HepG2 (cell line): ENCODE results near the gene TXNDC12. TPM values are rescaled to one million over a fixed set of nuclear protein-coding genes. Genes with fewer than 3 reads are reported as not detected.

Experiments used
- ATAC-seq: fragments of 200-7000 bp; cut with Tn5 transposase; 3 replicates; pipeline ENCODE4 v1.9.1; 2020; ENCODE audit warnings: mild to moderate bottlenecking, moderate library complexity
- BruUV-seq: library from RNA; stranded (reverse); fragments of 400-500 nt; replicated peaks from 2 replicates; lab custom pipeline; 2021; lab: Mats Ljungman, UMichigan
- CTCF ChIA-PET: fragments of 300-600 bp; formaldehyde crosslinking; extraction: SDS; loops from one replicate; lab custom pipeline; 2021; ENCODE audit warnings: low total read pairs, inconsistent platforms, low intra/inter-chr PET ratio; lab: Yijun Ruan, JAX
- POLR2A ChIA-PET: fragments of 350-600 bp; sonication (Branson Sonifier 250); formaldehyde crosslinking; loops from one replicate; lab custom pipeline; 2020; ENCODE audit warnings: antibody characterized with exemption, inconsistent platforms; lab: Yijun Ruan, JAX
- DNase-seq: peaks from one replicate; pipeline ENCODE4 v3.0.0-alpha.2; 2015; ENCODE audit warnings: low spot score
- FAIRE-seq: peaks from 3 replicates; lab custom pipeline; 2011; peaks lifted over from hg19 to GRCh38; lab: Jason Lieb, UNC
- H2AFZ ChIP-seq: one replicate; pipeline ENCODE4 v1.6.1; 2011; ENCODE audit warnings: low read length, inconsistent platforms
- H3K27ac ChIP-seq: fragments of 300-600 bp; 3 replicates; pipeline ENCODE4 v1.8.0; 2011; ENCODE audit warnings: mixed run types, mild to moderate bottlenecking, mixed read lengths, low read length, inconsistent platforms; ENCODE audit not compliant: insufficient read depth; ENCODE audit errors: extremely low read length
- H3K27me3 ChIP-seq, 2 experiments: fragments of 200-600 bp in 1 of 2; 2 replicates in 1 of 2; 3 replicates in 1 of 2; pipeline versions ENCODE4 v1.6.0 to v1.8.0; 2011; ENCODE audit warnings: low read length in 2 of 2, mild to moderate bottlenecking in 2 of 2, moderate library complexity in 2 of 2, inconsistent platforms in 1 of 2; ENCODE audit not compliant: insufficient read depth in 2 of 2, control insufficient read depth in 1 of 2
- H3K36me3 ChIP-seq, 2 experiments: fragments of 200-600 bp in 1 of 2; replicated peaks in 1 of 2; 2 replicates in 1 of 2; 3 replicates in 1 of 2; pipeline versions ENCODE4 v1.5.1 to v1.8.0; 2011; ENCODE audit warnings: low read length in 2 of 2, inconsistent platforms in 1 of 2; ENCODE audit not compliant: insufficient read depth in 2 of 2, control insufficient read depth in 1 of 2
- H3K4me1 ChIP-seq: 2 replicates; pipeline ENCODE4 v1.5.1; 2012; ENCODE audit warnings: low read length, inconsistent platforms; ENCODE audit not compliant: insufficient read depth
- H3K4me2 ChIP-seq: 2 replicates; pipeline ENCODE4 v1.6.0; 2011; ENCODE audit warnings: low read depth, low read length, inconsistent platforms
- H3K4me3 ChIP-seq, 3 experiments: fragments of 200-600 bp in 1 of 3; sonication (generic), shearing (Covaris generic) in 1 of 3; replicated peaks in 1 of 3; 2 replicates each; pipeline ENCODE4 v1.5.1; 2011 to 2016; ENCODE audit warnings: low read length in 3 of 3, inconsistent platforms in 2 of 3, low read depth in 2 of 3, mild to moderate bottlenecking in 2 of 3, control low read depth in 1 of 3, mixed read lengths in 1 of 3; ENCODE audit not compliant: insufficient read depth in 1 of 3
- H3K79me2 ChIP-seq: one replicate; pipeline ENCODE4 v1.6.1; 2011; ENCODE audit warnings: low read length, inconsistent platforms; ENCODE audit not compliant: insufficient read depth
- H3K9ac ChIP-seq: 2 replicates; pipeline ENCODE4 v1.6.0; 2011; ENCODE audit warnings: mild to moderate bottlenecking, low read depth, low read length, inconsistent platforms; ENCODE audit not compliant: insufficient read depth
- H3K9me3 ChIP-seq: 2 replicates; pipeline ENCODE4 v1.5.1; 2012; ENCODE audit warnings: mild to moderate bottlenecking, low read length
- H4K20me1 ChIP-seq: 2 replicates; pipeline ENCODE4 v1.6.0; 2011; ENCODE audit warnings: inconsistent platforms, mild to moderate bottlenecking, low read length, moderate library complexity; ENCODE audit not compliant: insufficient read depth
- ETV5 ChIP-seq: IDR thresholded peaks from 2 replicates; pipeline ENCODE4 v1.6.1; 2018; ENCODE audit warnings: missing biosample characterization, missing genetic modification reagents, inconsistent platforms, borderline replicate concordance
- KDM6A ChIP-seq: IDR thresholded peaks from 2 replicates; pipeline ENCODE4 v1.6.1; 2016; ENCODE audit warnings: low read depth
- MAF1 ChIP-seq: sonication (generic); formaldehyde crosslinking; IDR thresholded peaks from 2 replicates; pipeline ENCODE4 v1.5.0; 2020; ENCODE audit warnings: missing genetic modification reagents, borderline replicate concordance
- NFKBIZ ChIP-seq: IDR thresholded peaks from 2 replicates; pipeline ENCODE4 v1.6.1; 2018; ENCODE audit warnings: missing genetic modification reagents, missing compliant biosample characterization
- PAX8 ChIP-seq: sonication (generic); formaldehyde crosslinking; IDR thresholded peaks from 2 replicates; pipeline ENCODE4 v1.8.0; 2022; ENCODE audit warnings: mild to moderate bottlenecking, missing genetic modification reagents, borderline replicate concordance
- SNAPC2 ChIP-seq: sonication (generic); formaldehyde crosslinking; IDR thresholded peaks from 2 replicates; pipeline ENCODE4 v1.8.1; 2022; ENCODE audit warnings: mild to moderate bottlenecking, missing genetic modification reagents
- SP140L ChIP-seq: sonication (generic); formaldehyde crosslinking; IDR thresholded peaks from 2 replicates; pipeline ENCODE4 v1.4.0; 2020; ENCODE audit warnings: missing genetic modification reagents, borderline replicate concordance
- SRY ChIP-seq: sonication (generic); formaldehyde crosslinking; IDR thresholded peaks from 2 replicates; pipeline ENCODE4 v1.8.0; 2022; ENCODE audit warnings: mild to moderate bottlenecking, missing genetic modification reagents
- TEAD2 ChIP-seq: sonication (generic); formaldehyde crosslinking; IDR thresholded peaks from 2 replicates; pipeline ENCODE4 v1.9.0; 2021; ENCODE audit warnings: missing genetic modification reagents
- ZBED4 ChIP-seq: sonication (generic); formaldehyde crosslinking; IDR thresholded peaks from 2 replicates; pipeline ENCODE4 v1.4.0; 2020; ENCODE audit warnings: missing genetic modification reagents, borderline replicate concordance
- ZBTB38 ChIP-seq: sonication (generic); formaldehyde crosslinking; IDR thresholded peaks from 2 replicates; pipeline ENCODE4 v1.5.1; 2020; ENCODE audit warnings: mild to moderate bottlenecking, missing genetic modification reagents
- ZNF556 ChIP-seq: sonication (generic); formaldehyde crosslinking; IDR thresholded peaks from 2 replicates; pipeline ENCODE4 v1.4.0; 2020; ENCODE audit warnings: mild to moderate bottlenecking, missing genetic modification reagents, borderline replicate concordance
- ZNF644 ChIP-seq: IDR thresholded peaks from 2 replicates; pipeline ENCODE4 v1.6.1; 2016; ENCODE audit warnings: low read depth
- ZSCAN21 ChIP-seq: sonication (generic); formaldehyde crosslinking; IDR thresholded peaks from 2 replicates; pipeline ENCODE4 v1.8.0; 2022; ENCODE audit warnings: mild to moderate bottlenecking, missing genetic modification reagents, moderate library complexity, borderline replicate concordance
- WGBS: methylation state at CpG from one replicate; pipeline ENCODE4 v1.1.6; 2017; ENCODE audit warnings: low lambda C conversion rate; 5-methylcytosine and 5-hydroxymethylcytosine counted together
- in situ Hi-C: cut with HindIII; loops from 2 replicates; pipeline ENCODE4 v1.10.0; 2017; ENCODE audit warnings: low pct_unique_long_range_greater_than_20kb; ENCODE audit not compliant: extremely low pct_ligation_motif_present
- intact Hi-C: fragments of 100-400 bp; cut with micrococcal nuclease; formaldehyde crosslinking; loops from one replicate; pipeline ENCODE4 v1.10.0; 2022; ENCODE audit not compliant: unreplicated experiment
- polyA plus RNA-seq, 8 experiments: library from polyadenylated mRNA; depleted of rRNA in 3 of 8; stranded (reverse) in 7 of 8; unstranded in 1 of 8; fragments of >200 nt; fragmentation: Illumina TruSeq in 4 of 8; extraction: Trizol in 4 of 8; gene quantifications; 2 replicates each; pipeline versions ENCODE4 v1.2.1 to v1.2.3, GENCODE V29; 2011 to 2016; ENCODE audit warnings: low read depth in 4 of 8, missing spikeins in 1 of 8, mixed read lengths in 1 of 8; ENCODE audit not compliant: insufficient read depth in 1 of 8
- total RNA-seq, 5 experiments: library from RNA; depleted of rRNA; stranded (reverse); fragments of >200 nt; fragmentation: Illumina TruSeq; extraction: Trizol; gene quantifications; 2 replicates each; pipeline ENCODE4 v1.2.3, GENCODE V29; 2016; ENCODE audit warnings: low read depth in 1 of 5
- TF ChIP-seq, protein P1 (sequence below): sonication (generic); formaldehyde crosslinking; IDR thresholded peaks from 2 replicates; pipeline ENCODE4 v1.4.0; 2020; ENCODE audit warnings: missing genetic modification reagents; ENCODE audit errors: not compliant biosample characterization
- TF ChIP-seq, protein P2 (sequence below): sonication (generic); formaldehyde crosslinking; IDR thresholded peaks from 2 replicates; pipeline ENCODE4 v1.5.1; 2020; ENCODE audit warnings: mild to moderate bottlenecking, missing genetic modification reagents, moderate library complexity

Gene TXNDC12
- total and polyA plus RNA-seq, 2 of the 13 experiments (the other 11 are each of a cell fraction or from before 2014, with no cell fraction given) = 65.6 to 67.2 TPM

- TSS peak; percentile 63 for BruUV-seq
- peak; percentile 34 for FAIRE-seq
- Histone ChIP-seq H3K4me3 (peak within 1 kb of the TSS; percentile 75 to 95 (median 88)), H3K79me2 (peaks cover 35% of the 10 kb centered on the region), H3K9ac (peak within 1 kb of the TSS; percentile 90), H3K9me3 (no peaks in the 10 kb centered on the region), H3K4me2 (peak within 1 kb of the TSS; percentile 94), H2AFZ (peak within 1 kb of the TSS; percentile 3), H3K36me3 (no peaks in the 10 kb centered on the region), H3K27ac (peak within 1 kb of the TSS; percentile 80), H4K20me1 (no peaks in the 10 kb centered on the region), H3K4me1 (peaks cover 76% of the 10 kb centered on the region), H3K27me3 (no peaks in the 10 kb centered on the region; a peak in 1 of 5 replicates)
- intact Hi-C loops = no loop called here
- ChIA-PET POLR2A (interaction anchor here (1.1 to 2.6 kb wide), 5 partner anchors 9 to 47 kb away, joined by 4 to 25 read pairs (median 5); partner anchors contain the start of genes BTF3L4 and TXNDC12), CTCF (no interaction called here)
- in situ Hi-C loops = no loop called here
- WGBS = 8% methylated on average over 26 of the region's 78 CpGs
- DNase-seq = peak; percentile 82
- peak; percentile 87 for ATAC-seq
- TF ChIP-seq ZBED4 (peak; percentile 16; the same call in 1 of the 2 replicates), TEAD2 (CRISPR knock-in tag) (no peak), MAF1 (CRISPR knock-in tag) (no peak), NFKBIZ (CRISPR knock-in tag) (0 out of 2 replicates have a peak, but pooled peaks have one; percentile 74), SNAPC2 (CRISPR knock-in tag) (0 out of 2 replicates have a peak, but pooled peaks have one; percentile 43), ZNF556 (CRISPR knock-in tag) (peak; percentile 73; the same call in 1 of the 2 replicates), ETV5 (CRISPR knock-in tag) (peak; percentile 80), ZSCAN21 (CRISPR knock-in tag) (peak; percentile 62; the same call in 1 of the 2 replicates), ZBTB38 (0 out of 2 replicates have a peak, but pooled peaks have one; percentile 48), KDM6A (CRISPR knock-in tag) (no peak), SP140L (CRISPR knock-in tag) (no peak), PAX8 (CRISPR knock-in tag) (no peak), ZNF644 (CRISPR knock-in tag) (no peak), SRY (peak; percentile 86)
- TF ChIP-seq, protein P1, sequence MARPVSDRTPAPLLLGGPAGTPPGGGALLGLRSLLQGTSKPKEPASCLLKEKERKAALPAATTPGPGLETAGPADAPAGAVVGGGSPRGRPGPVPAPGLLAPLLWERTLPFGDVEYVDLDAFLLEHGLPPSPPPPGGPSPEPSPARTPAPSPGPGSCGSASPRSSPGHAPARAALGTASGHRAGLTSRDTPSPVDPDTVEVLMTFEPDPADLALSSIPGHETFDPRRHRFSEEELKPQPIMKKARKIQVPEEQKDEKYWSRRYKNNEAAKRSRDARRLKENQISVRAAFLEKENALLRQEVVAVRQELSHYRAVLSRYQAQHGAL (CRISPR knock-in tag) = no peak
- TF ChIP-seq, protein P2, sequence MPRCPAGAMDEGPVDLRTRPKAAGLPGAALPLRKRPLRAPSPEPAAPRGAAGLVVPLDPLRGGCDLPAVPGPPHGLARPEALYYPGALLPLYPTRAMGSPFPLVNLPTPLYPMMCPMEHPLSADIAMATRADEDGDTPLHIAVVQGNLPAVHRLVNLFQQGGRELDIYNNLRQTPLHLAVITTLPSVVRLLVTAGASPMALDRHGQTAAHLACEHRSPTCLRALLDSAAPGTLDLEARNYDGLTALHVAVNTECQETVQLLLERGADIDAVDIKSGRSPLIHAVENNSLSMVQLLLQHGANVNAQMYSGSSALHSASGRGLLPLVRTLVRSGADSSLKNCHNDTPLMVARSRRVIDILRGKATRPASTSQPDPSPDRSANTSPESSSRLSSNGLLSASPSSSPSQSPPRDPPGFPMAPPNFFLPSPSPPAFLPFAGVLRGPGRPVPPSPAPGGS = no peak
Measured at GRCh38 chr1:52033190-52034049, 21.6 kb downstream of the TXNDC12 start, which contains the start of gene KTI12. Gene KTI12, minus strand, starts transcription at chr1:52033810. Its CDS starts 49 bp downstream, at chr1:52033761.
